Testis (tissue), 3 donors: ENCODE data around the gene CELF4. TPM values are rescaled to one million over a fixed set of nuclear protein-coding genes. Genes with fewer than 3 reads are reported as not detected.

ENCODE experiments used
- DNase-seq: peaks from one replicate; pipeline ENCODE4 v3.0.0-alpha.2; 2019
- H3K27ac ChIP-seq, 2 donors: fragments of 200-600 bp; sonication (generic); one replicate each; pipeline ENCODE4 v1.5.1; 2019
- H3K27me3 ChIP-seq: fragments of 200-600 bp; sonication (generic); one replicate; pipeline ENCODE4 v1.5.1; 2019
- H3K36me3 ChIP-seq: fragments of 200-600 bp; sonication (generic); one replicate; pipeline ENCODE4 v1.5.1; 2017; ENCODE audit warnings: low read depth; ENCODE audit errors: missing control alignments
- H3K4me1 ChIP-seq: fragments of 200-600 bp; sonication (generic); one replicate; pipeline ENCODE4 v1.5.1; 2019
- H3K4me3 ChIP-seq, 2 donors: fragments of 200-600 bp; sonication (generic); one replicate each; pipeline ENCODE4 v1.5.1; 2017 to 2019
- H3K9me3 ChIP-seq: fragments of 200-600 bp; sonication (generic); one replicate; pipeline ENCODE4 v1.5.1; 2017
- CTCF ChIP-seq, 3 experiments: fragments of 450-650 bp in 2 of 3; fragments of 200-600 bp in 1 of 3; sonication (generic) in 1 of 3; IDR thresholded peaks; one replicate each; pipeline ENCODE4 v1.5.1; 2016 to 2019; ENCODE audit warnings: antibody characterized with exemption in 3 of 3, mild to moderate bottlenecking in 2 of 3, moderate library complexity in 1 of 3
- POLR2A ChIP-seq: fragments of 450-650 bp; IDR thresholded peaks from one replicate; pipeline ENCODE4 v1.6.1; 2017; ENCODE audit warnings: antibody characterized with exemption, mild to moderate bottlenecking, moderate library complexity
- WGBS, 2 donors: methylation state at CpG; one replicate each; pipeline ENCODE4 v1.1.5; 2018; 5-methylcytosine and 5-hydroxymethylcytosine counted together
- intact Hi-C: fragments of 100-400 bp; cut with DNase I; formaldehyde crosslinking; loops from one replicate; pipeline ENCODE4 v1.15.1; 2023; ENCODE audit warnings: low total_unique reads
- polyA plus RNA-seq: library from polyadenylated mRNA; stranded (reverse); fragments of 350-450 nt; fragmentation: Illumina TruSeq; extraction: RNeasy Lipid Tissue Mini Kit (QIAGEN cat#74804); gene quantifications from one replicate; pipeline ENCODE4 v1.2.3, GENCODE V29; 2014; ENCODE audit warnings: low read depth, low replicate concordance; ENCODE audit not compliant: insufficient read depth
- total RNA-seq, 2 donors: library from RNA; depleted of rRNA; stranded (reverse); fragments of >200 nt; gene quantifications; one replicate each; pipeline ENCODE4 v1.2.3, GENCODE V29; 2016

The CELF4 gene
- total and polyA plus RNA-seq, 3 donors from 2014 or later: 3.9 to 6.3 (median 4.8) TPM

- 87 to 88% methylated on average over 14 to 15 of the region's 16 CpGs for WGBS, 2 donors
- H3K9me3 ChIP-seq: no peaks in the 10 kb centered on the region
- H3K4me1 ChIP-seq: no peaks in the 10 kb centered on the region
- H3K27ac ChIP-seq: no peak overlapping the region
- no peaks in the 10 kb centered on the region for H3K27me3 ChIP-seq
- no peak overlapping the region for H3K4me3 ChIP-seq
- no peaks in the 10 kb centered on the region for H3K36me3 ChIP-seq
- no peak for DNase-seq
- intact Hi-C loops: no loop called here
- no peak for TF ChIP-seq POLR2A
- no peak for TF ChIP-seq CTCF (IDR thresholded peaks at IDR 0.05)
Measured at GRCh38 chr18:37421341-37422077, 144.1 kb downstream of the CELF4 start.

- no peak for TF ChIP-seq POLR2A
- no peak for TF ChIP-seq CTCF (IDR thresholded peaks at IDR 0.05)
- Histone ChIP-seq H3K4me3 (no peak overlapping the region), H3K27ac (no peak overlapping the region), H3K27me3 (no peaks in the 10 kb centered on the region), H3K36me3 (no peaks in the 10 kb centered on the region), H3K9me3 (no peaks in the 10 kb centered on the region), H3K4me1 (no peaks in the 10 kb centered on the region)
- no peak for DNase-seq
- WGBS, 2 donors: 86 to 92% methylated on average over 7 of the region's 7 CpGs
- intact Hi-C loops: no loop called here
Measured at GRCh38 chr18:37420315-37420880, 145.2 kb downstream of the CELF4 start.

DNA sequence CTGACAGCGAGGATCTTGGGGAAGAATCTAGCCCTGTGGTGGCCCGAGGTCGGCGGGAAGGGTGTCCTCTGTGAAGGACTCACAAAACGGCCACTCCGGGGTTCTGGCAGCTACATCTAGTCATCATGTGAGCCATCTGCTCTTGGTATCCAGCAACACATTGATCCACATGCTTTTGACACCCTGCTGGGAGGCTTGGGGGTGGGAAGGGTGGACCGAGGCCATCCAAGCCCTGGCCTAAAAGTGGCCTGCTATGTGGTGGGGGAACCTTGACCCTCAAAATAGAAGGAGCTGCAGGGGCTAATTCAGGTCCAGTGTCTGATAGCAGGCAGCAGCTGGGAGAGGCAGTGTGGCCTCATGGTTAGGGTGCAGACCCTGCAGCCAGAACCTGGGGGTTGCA is 145.7 kb downstream of the CELF4 start:
- WGBS, 2 donors: 89 to 90% methylated on average over 6 to 7 of the region's 7 CpGs
- Histone ChIP-seq H3K36me3 (no peaks in the 10 kb centered on the region), H3K27ac (no peak overlapping the region), H3K27me3 (no peaks in the 10 kb centered on the region), H3K9me3 (no peaks in the 10 kb centered on the region), H3K4me1 (no peaks in the 10 kb centered on the region), H3K4me3 (no peak overlapping the region)
- no peak for DNase-seq
- intact Hi-C loops: no loop called here
- TF ChIP-seq CTCF (IDR thresholded peaks at IDR 0.05) (no peak), POLR2A (no peak)

GRCh38 chr18:37419315-37419714 is 146.3 kb downstream of the CELF4 start:
- H3K36me3 ChIP-seq: no peaks in the 10 kb centered on the region
- H3K4me1 ChIP-seq: no peaks in the 10 kb centered on the region
- H3K27ac ChIP-seq: no peak overlapping the region
- intact Hi-C loops: no loop called here
- H3K4me3 ChIP-seq: no peak overlapping the region
- H3K9me3 ChIP-seq: no peaks in the 10 kb centered on the region
- 93 to 96% methylated on average over 7 of the region's 7 CpGs for WGBS, 2 donors
- no peak for TF ChIP-seq POLR2A
- no peak for TF ChIP-seq CTCF (IDR thresholded peaks at IDR 0.05)
- DNase-seq: no peak
- no peaks in the 10 kb centered on the region for H3K27me3 ChIP-seq

GRCh38 chr18:37414816-37415215 is 150.8 kb downstream of the CELF4 start:
- DNase-seq: no peak
- Histone ChIP-seq H3K4me1 (no peaks in the 10 kb centered on the region), H3K36me3 (no peaks in the 10 kb centered on the region), H3K27me3 (no peaks in the 10 kb centered on the region), H3K27ac (no peak overlapping the region), H3K9me3 (no peaks in the 10 kb centered on the region), H3K4me3 (no peak overlapping the region)
- intact Hi-C loops: no loop called here
- WGBS, 2 donors: 90 to 94% methylated on average over 1 of the region's 1 CpG
- TF ChIP-seq CTCF (IDR thresholded peaks at IDR 0.05) (no peak), POLR2A (no peak)
